ENCODE results near the gene DCUN1D3. TPM values are rescaled to one million over a fixed set of nuclear protein-coding genes. Genes with fewer than 3 reads are reported as not detected.

The DCUN1D3 gene
- polyA plus RNA-seq, 2 of the 4 experiments (the other 2 are of a cell fraction), result 5.2 to 7.2 TPM

GRCh38 chr16:20902426-20902825 is 2.3 kb upstream of the DCUN1D3 start:
- DNase-seq (ENCODE audit: low read depth in 1 of 2, low spot score in 1 of 2) (no peak), ATAC-seq (no peak), FAIRE-seq (no peak)
- no peak overlapping the region for H3K4me3 ChIP-seq
- CTCF ChIA-PET, result interaction anchor here (1.6 to 9.6 kb wide), 3 partner anchors 35 to 254 kb away, joined by 3 to 60 read pairs (median 7); no protein-coding TSS in a partner anchor
- H3K9me3 ChIP-seq, result no peaks in the 10 kb centered on the region
- WGBS (ENCODE audit: missing lambda C conversion rate), result 95% methylated on average over 6 of the region's 6 CpGs
- TF ChIP-seq HDAC2 (IDR thresholded peaks at IDR 0.05), result no peak
- no peak for TF ChIP-seq SREBF2 (IDR thresholded peaks at IDR 0.05)
- TF ChIP-seq REST (IDR thresholded peaks at IDR 0.05), result no peak
- TF ChIP-seq POLR2AphosphoS2 (conservative IDR thresholded peaks at IDR 0.05; ENCODE audit: low read length), result no peak
- TF ChIP-seq MYC (IDR thresholded peaks at IDR 0.05; ENCODE audit: borderline replicate concordance, low read length), result no peak
- TF ChIP-seq GATA3 (IDR thresholded peaks at IDR 0.05; ENCODE audit: borderline replicate concordance), result no peak
- TF ChIP-seq ZFP36 (IDR thresholded peaks at IDR 0.05; ENCODE audit: borderline replicate concordance, partially characterized antibody), result no peak
- POLR2A ChIA-PET, result interaction anchor here (1.1 kb wide), 1 partner anchor 9 kb away, joined by 3 read pairs; no protein-coding TSS in a partner anchor
- H3K4me2 ChIP-seq, result peak overlapping the region; percentile 81
- peak overlapping the region in 1 of 2 experiments; percentile 98; a peak in 2 of 6 replicates for H3K27ac ChIP-seq
- H3K4me1 ChIP-seq, result peaks cover 76% of the 10 kb centered on the region

- Histone ChIP-seq H3K9me3 (no peaks in the 10 kb centered on the region), H3K27ac (peak overlapping the region; percentile 92 to 98), H3K4me3 (peak overlapping the region; percentile 90), H3K4me2 (peak overlapping the region; percentile 81), H3K4me1 (peaks cover 76% of the 10 kb centered on the region)
- ATAC-seq (peak in 1 of 2 experiments; percentile 40; a peak in 3 of 6 replicates), DNase-seq (ENCODE audit: low read depth in 1 of 2, low spot score in 1 of 2) (peak; percentile 52 to 57), FAIRE-seq (no peak)
- TF ChIP-seq BHLHE40 (IDR thresholded peaks at IDR 0.05; ENCODE audit: low read depth, low read length), result no peak
- 0 out of 2 replicates have a peak, but pooled peaks have one; percentile 45 for TF ChIP-seq HOXB5 (CRISPR knock-in tag; IDR thresholded peaks at IDR 0.05)
- TF ChIP-seq MAX (IDR thresholded peaks at IDR 0.05), result peak; percentile 61; the same call in 1 of the 2 replicates
- 0 out of 2 replicates have a peak, but pooled peaks have one; percentile 11 for TF ChIP-seq HMGXB4 (CRISPR knock-in tag; IDR thresholded peaks at IDR 0.05; ENCODE audit: borderline replicate concordance)
- peak; percentile 81; the same call in 1 of the 2 replicates for TF ChIP-seq MYC (IDR thresholded peaks at IDR 0.05; ENCODE audit: borderline replicate concordance, low read length)
- no peak for TF ChIP-seq PHF8 (IDR thresholded peaks at IDR 0.05; ENCODE audit: borderline replicate concordance, low read depth)
- TF ChIP-seq HOXA7 (CRISPR knock-in tag; IDR thresholded peaks at IDR 0.05), result peak; percentile 12; the same call in 1 of the 2 replicates
- CTCF ChIA-PET, result interaction anchor here (1.8 to 9.6 kb wide), 3 partner anchors 34 to 52 kb away, joined by 6 to 60 read pairs (median 7); no protein-coding TSS in a partner anchor
- 56% methylated on average over 27 of the region's 27 CpGs for WGBS (ENCODE audit: missing lambda C conversion rate)
- POLR2A ChIA-PET, result interaction anchor here (1.6 to 1.7 kb wide), 2 partner anchors 18 to 53 kb away, joined by 5 to 8 read pairs; no protein-coding TSS in a partner anchor
Measured at GRCh38 chr16:20901436-20902112, 1.4 kb upstream of the DCUN1D3 start.

GRCh38 chr16:20901068-20901435 is 894 bp upstream of the DCUN1D3 start:
- Histone ChIP-seq H3K4me2 (peak overlapping the region; percentile 81), H3K4me3 (peak overlapping the region; percentile 90), H3K4me1 (peaks cover 73% of the 10 kb centered on the region), H3K9me3 (no peaks in the 10 kb centered on the region), H3K27ac (peak overlapping the region; percentile 92 to 98)
- ATAC-seq (peak; percentile 1 to 23; a peak in 3 of 6 replicates), FAIRE-seq (no peak), DNase-seq (ENCODE audit: low read depth in 1 of 2, low spot score in 1 of 2) (no peak)
- WGBS (ENCODE audit: missing lambda C conversion rate), result 2% methylated on average over 11 of the region's 20 CpGs
- TF ChIP-seq JUN (IDR thresholded peaks at IDR 0.05) (peak in 1 of 2 experiments; percentile 36; a peak in 1 of 5 replicates), MAX (IDR thresholded peaks at IDR 0.05) (peak; percentile 12; the same call in 1 of the 2 replicates), FOSB (CRISPR knock-in tag; IDR thresholded peaks at IDR 0.05) (0 out of 2 replicates have a peak, but pooled peaks have one; percentile 37), HMGXB4 (CRISPR knock-in tag; IDR thresholded peaks at IDR 0.05; ENCODE audit: borderline replicate concordance) (0 out of 2 replicates have a peak, but pooled peaks have one; percentile 43), GATA3 (IDR thresholded peaks at IDR 0.05; ENCODE audit: borderline replicate concordance) (0 out of 2 replicates have a peak, but pooled peaks have one; percentile 1), MAZ (IDR thresholded peaks at IDR 0.05; ENCODE audit: borderline replicate concordance, low read depth, low read length) (no peak)
- CTCF ChIA-PET, result interaction anchor here (0.9 to 9.6 kb wide), 4 partner anchors 11 to 256 kb away, joined by 3 to 60 read pairs (median 5); no protein-coding TSS in a partner anchor
- POLR2A ChIA-PET, result interaction anchor here (1.1 to 1.9 kb wide), 6 partner anchors 7 to 94 kb away, joined by 3 to 15 read pairs (median 8); partner anchors contain the start of genes ERI2 and REXO5
